Measurements from ENCODE around the gene PTPN1.
"Not testable (repeated sequence)": the region's sequence is repeated elsewhere in the genome, so short reads cannot be mapped to it uniquely, and the experiment has no call there.

Gene PTPN1

DNA sequence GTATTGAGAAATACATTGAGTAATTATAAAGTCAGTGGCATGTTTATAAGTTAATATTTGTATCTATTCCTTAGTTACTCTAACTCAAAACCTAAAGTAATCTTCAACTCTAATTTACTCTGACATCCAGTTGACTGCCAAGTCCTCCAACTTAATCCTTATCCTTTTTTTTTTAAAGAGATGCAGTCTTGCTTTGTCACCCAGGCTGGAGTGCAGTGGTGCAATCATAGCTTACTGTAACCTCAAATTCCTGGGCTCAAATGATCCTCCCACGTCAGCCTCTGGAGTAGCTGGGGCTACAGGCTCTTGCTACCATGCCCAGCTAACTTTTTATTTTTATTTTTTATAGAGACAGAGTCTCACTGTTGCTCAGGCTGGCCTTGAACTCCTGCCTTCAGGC lies 24.4 kb downstream of the PTPN1 start:
- no peak for DNase-seq

DNA sequence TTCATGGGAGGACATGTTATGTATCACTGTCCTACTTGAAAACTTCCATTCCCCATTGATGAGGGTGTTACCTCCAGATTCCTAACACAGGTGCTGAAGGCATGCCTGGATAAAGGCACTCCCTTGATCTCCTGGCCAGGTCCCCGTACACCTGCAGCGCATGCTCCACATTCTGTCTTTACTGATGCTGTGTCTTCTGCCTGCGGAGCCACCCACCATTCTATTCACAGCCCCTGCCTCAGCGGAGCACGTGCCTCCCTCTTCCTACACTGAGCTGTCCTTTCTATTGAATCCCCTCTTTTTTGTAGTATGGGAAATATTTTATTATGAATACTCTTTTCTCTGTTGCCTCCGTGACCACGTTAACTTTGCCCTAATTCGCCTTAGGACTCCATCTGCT lies 25.0 kb downstream of the PTPN1 start:
- DNase-seq, result no peak

DNA sequence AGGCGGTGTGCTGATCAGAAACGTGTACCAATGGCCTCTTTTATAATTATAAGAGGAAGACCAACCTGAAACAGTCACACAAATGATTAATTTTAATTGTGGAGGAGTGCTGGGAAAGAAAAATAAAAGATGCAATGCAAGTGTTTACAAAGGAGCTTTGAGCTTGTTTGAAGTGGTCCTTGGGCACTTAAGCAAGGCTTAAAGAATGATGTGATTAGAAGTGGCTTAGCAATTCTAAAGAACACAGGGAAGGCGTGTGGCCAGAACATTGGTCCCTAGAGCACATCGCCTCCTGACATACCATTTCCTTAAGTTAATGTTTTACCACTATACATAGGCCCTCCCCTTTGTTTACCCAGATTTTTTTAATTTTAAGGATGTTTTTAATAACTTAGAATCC lies 26.1 kb downstream of the PTPN1 start:
- DNase-seq, result no peak

DNA sequence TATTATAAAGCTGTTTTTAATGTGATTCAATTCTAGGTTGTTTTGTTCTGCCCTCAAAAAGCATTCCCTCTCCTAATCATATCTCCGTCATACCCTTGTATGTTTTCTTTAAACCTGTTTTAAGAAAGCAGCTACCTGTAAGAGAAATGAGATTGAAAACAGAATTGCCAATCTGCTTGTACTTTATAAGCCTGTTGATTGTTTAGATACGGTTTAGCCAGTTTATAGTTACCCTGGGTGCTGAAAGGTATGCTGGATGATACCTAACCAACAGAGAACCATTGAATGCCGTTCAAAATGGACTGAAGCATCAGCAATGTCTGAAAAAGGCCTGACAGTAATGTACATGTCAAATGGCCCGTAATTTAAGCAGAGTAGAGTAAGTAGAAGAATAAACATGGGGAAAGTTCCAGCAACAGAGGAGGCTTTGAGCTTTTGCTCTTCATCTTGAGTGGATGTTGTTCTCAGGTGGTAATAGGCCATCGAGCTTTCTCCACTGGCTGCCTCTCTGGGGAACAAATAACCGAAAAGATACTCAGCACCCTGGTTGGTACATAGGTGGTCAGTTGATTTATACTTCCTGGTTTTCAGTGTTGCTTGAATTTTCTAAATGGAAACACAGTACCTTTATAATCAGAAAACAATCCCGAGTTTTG lies 27.5 kb downstream of the PTPN1 start:
- DNase-seq, result no peak

DNA sequence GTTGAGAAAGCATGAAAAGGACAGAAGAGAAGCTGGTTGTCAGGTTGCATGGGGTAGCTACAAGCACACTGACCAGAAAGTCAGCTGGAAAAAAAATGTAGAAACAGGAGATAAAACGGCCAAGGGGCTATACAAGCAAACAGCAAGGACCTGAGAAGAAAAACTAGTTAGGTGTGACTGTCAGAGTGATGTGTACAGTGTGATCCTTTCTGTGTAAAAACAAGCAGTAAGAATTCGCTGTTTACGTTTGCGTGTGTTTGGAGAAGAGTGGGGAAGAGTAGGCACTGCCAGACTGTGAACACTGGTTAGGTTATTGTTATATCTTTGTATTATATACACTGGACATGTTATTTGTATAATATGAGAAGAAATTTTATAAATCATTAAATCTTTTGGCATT lies 28.1 kb downstream of the PTPN1 start:
- no peak for DNase-seq

DNA sequence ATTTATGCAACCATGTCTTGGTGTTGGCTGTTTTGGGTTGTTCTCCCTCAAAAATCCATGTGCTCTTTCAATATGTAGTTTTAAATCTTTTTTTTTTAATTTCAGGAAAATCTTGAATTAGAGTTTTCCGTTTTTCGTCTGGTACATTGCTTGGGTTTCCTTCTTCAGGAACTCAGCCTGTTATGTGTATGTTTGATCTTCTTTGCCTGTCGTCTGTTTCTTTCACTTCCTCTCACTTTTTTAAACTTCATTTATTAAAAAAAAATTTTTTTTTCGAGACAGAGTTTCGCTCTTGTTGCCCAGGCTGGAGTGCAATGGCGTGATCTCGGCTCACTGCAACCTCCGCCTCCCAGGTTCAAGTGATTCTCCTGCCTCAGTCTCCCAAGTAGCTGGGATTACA lies 29.6 kb downstream of the PTPN1 start:
- DNase-seq, result not testable (repeated sequence)

DNA sequence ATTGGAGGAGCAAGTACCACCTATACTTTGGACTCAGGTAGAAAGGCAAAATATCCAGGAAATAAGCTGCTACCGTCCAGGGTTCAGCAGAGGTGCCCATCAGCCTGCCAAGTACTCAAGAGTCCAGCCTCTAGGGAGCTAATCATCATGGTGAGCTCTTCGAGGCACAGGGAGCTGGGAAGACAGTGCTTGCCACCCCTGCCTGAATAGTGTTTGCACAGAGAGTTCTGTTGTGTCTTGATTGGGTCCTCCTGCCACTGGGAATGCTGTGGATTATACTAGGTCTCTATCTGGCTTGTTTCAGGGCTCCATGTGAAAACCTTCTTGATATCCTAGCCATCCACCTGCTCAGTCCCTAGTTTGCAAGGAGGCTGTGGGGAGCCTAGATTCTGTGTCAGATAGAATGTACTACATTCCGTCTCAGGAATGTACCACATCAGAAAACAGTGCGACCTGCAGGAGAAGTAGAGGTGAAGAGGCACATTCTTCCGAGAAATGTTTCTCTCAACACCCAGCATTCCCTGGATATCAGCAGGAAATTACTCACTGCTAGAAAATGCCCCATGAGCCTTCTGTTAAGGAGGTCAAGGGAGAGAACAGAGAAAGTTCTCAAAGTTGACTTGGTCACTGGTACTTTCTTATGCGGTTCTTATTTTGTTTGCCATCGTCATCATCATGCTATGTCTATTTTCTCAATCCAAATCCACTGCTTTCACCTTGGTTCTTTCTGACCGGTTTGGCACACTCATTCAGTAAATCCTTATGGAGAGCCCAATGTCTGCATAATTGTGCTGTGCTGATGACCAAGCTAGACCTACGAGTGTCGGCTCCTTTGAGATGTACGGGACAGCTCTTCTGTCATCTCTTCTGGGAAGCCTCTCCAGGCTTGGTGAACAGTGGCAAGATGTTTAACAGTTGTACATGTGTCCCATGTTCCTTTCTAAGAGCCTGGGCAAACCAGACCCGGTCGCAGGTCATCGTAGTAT lies 30.7 kb downstream of the PTPN1 start:
- DNase-seq, result no peak

DNA sequence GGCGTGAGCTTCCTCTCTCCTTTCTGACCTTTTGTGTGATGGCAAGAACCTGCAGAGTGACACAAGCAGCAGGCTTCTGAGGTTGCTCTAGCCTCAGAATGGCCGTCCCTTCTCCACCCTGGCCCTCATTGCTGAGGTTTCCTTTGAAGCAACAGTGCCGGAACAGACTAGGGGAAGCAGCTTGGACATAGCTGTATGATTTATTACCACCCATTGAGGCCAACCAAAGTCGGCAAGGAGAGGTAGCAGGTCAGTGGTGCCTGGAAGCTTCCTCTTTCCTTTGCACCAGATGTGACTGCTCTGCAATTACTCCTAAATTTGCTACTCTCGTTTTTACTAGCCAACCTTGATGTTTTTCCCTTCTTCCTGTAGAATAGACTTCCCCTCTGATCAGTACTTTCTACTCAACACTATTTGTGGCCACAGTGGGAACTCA lies 31.4 kb downstream of the PTPN1 start:
- DNase-seq, result no peak

DNA sequence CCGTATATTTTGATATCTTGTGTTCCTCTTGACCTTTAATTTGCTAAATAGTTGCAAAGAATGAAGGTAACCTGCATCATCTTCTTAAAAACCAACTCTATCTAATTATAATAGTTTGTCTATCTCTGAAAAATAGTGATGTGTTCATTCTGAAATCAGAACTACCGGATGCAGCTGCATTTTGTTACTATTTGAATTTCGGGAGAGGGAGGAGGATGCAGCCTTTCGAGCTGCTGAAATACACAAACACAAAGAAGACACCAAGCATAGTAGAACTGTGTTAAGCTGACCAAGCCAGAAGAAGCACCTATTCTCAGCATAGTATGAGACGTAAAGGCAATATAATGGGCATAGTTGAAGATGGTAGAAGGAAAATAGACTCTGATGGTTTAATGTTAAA lies 33.1 kb downstream of the PTPN1 start:
- no peak for DNase-seq

DNA sequence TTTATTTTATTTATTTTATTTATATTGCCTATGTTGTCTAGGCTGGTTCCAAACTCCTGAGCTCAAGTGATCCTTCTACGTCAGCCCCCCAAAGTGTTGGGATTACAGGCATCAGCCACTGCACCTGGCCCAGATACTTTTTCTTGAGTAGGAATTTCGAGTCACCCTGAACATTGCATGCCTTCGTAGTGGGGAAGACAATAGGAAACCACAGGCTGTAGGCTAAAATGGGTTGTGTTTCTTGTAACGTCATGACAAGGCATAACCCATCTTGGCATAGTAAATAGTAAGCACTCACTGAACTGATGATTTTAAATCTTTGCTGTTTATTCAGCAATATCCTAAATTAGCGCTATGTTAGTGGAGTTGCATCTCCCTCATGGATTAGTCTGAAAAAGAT lies 34.9 kb downstream of the PTPN1 start:
- no peak for DNase-seq

DNA sequence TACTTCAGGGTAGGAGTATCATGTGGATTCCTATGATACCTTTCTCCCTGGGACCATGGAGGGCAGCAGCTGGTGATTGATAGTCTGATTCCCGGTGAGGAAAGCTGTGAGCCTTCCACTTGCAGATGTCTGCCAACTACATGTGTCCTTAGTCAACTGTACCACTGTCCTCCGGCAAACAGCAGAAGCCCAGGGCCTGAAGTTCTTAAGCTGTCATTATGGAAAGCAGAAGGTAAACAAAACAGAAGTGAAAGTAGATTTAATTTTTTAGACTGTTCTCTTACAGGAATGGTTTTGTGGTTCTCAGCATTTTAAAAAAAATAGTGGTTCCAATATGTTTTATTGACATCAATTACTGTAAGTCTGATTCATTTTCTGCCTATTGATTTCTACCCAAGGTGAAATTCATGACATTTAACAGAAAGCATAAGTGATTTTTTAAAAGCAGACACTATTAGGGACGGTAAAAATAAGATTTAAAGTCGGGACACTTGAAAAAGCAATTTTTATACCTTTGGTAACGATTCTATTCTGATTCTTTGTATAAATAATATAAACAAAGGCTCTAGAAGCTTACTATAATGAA lies 36.6 kb downstream of the PTPN1 start:
- DNase-seq, result no peak

DNA sequence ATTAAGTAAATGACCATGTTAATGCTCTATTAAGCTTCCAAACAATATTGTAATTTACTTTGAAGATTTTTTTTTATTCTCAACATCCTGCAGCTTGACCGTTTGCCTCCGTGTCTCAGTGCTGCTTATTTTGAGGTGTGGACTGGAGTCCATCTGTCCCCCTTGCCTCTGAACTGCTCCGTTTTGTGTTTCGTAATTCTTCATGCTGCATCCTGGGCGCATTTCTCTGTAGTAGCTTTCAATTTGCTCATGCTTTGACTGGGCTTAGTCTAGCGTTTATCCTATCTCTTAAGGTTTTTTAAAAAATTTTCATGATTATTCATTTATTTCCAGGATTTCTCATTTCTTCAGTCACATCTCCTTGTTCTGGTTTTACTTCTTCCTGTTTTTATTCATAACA lies 37.8 kb downstream of the PTPN1 start:
- no peak for DNase-seq

DNA sequence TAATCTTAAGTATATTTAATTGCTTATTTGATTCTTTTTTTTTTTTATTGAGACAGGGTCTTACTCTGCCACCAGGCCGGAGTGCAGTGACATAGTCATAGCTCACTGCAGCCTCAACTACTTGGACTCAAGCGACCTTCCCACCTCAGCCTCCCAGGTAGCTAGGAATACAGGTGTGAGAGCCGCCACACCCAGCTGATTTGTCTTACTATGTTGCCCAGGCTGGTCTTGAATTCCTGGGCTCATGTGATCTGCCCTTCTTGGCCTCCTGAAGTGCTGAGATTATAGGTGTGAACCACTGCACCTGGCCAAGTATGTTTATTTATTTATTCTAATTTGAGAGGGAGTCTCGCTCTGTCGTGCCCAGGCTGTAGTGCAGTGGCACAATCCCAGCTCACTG lies 38.2 kb downstream of the PTPN1 start:
- no peak for DNase-seq

DNA sequence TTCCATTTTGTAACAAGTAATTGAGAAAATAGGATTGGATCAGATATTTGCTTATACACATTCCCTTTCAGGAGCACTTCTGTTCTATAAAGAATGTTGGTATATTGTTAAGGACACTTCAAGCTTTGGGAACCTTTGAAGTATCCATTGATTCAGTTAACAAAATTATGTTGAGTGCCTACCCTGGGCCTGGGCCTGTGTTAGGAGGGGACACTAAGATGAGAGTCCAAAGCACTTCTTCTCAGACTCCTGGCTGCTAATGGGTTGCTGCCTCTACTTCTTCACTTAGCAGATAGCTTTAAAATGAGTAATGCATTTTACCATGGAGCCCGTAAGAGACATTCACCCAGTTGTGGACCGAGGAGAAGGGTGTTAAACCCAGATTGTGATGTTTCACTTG lies 40.3 kb downstream of the PTPN1 start:
- DNase-seq, result no peak

DNA sequence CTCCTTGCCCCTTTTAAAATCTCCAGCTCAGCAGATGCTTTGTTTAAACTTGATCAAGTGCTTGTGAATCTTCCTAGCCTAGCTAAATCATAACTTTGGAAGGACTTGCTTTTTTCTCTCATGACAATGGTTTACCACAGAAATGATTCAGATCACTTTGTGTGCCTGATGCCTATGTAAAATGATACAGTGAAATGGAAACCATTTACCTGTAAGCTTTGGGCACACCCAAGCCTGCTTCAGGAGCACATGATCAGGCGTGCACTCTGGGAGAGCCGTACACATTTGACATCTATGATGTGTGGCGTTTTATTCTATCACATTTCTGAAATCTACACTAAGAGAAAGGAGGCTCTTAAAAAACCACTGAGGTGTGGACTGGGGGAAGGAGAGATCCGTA lies 41.1 kb downstream of the PTPN1 start:
- no peak for DNase-seq

DNA sequence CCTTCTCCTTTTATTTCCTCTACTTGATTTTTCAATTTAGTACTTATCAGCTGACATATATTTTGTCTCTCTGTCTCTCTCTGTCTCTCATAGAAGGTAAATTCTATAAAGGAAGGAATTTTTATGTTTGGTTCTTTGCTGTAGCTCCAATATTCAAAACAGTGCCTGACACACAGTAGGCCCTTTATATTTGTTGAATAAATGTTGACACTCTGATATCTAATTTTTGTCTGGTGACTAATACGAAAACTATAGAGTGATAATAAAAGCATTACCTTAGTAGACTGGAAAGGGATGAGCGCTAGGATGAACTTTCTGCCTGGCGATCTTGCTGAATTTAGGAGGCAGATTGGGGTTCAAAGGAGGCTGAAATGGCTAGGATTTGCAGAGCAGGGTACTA lies 42.8 kb downstream of the PTPN1 start:
- no peak for DNase-seq

DNA sequence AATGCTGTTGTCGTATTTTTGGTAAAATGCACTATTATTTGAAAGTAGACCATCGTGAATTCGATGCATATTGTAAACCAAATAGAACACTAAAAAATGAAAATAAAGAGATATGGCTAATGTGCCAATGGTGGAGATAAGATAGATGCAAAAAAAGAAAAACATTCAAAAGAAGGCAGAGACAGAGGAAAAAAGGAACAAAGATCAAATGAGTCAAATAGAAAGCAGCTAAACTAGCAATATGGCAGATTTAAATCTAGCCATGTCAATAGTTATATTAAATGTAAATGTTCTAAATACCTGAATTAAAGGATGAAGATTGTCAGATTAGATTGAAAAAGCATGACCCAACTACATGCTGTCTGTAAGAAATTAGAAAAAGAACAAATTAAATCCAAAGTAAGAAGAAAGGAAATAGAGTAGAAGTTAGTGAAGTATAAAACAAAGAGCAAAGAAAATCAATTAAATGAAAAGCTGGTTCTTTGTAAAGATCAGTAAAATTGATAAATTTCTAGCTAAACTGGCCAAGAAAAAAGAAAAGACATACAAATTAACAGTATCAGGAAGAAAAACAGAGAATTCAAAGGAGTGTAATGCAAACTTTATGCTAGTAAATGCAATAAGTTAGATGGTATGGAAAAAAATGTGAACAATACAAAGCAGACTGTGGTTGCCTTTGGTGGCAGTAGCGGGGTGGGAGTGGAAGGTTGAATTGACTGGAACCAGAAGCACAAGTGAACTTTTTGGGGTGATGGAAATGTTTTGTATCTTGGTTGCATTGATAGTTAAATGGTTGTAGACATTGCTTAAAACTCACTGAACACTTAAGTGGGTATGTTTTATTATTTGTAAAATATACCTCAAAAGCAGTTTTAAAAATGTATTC lies 44.8 kb downstream of the PTPN1 start:
- no peak for DNase-seq

DNA sequence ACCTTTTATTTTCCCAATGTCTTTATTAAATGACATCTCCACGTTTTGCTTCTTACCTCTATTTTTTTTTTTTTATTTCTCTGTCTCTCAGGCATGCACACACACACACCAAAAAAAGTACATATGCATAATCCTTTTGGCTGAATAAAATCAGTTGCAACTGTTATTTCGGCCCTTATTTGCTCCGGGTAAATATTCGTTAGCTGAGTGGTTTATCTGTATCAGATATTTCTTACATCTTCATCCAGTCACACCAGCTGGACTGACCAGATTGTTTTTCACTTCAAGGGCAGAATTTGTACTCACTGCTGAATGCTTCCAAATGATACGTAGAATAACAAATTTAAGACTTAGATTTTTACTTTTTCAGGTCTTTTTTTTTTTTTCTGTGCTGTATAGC lies 45.5 kb downstream of the PTPN1 start:
- DNase-seq, result no peak

DNA sequence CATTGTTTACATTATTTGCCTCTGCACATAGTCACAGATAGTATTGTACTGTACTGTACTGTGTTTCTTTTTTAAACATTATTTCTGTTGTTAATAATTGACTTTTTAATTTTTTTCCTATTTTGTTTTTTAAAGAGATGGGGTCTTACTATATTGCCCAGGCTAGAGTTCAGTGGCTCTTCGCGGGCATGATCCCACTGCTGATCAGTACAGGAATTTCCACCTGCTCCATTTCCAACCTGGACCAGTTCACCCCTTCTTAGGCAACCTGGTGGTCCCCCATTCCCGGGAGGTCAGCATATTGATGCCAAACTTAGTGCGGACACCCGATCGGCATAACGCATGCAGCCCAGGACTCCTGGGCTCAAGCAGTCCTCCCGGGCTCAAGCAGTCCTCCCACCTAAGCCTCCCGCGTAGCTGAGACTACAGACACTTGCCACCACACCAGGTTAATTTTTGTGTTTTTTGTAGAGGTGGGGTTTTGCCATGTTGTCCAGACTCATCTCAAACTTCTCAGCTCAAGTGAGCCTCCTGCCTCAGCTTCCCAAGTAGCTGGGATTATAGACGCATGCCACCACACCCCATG lies 47.5 kb downstream of the PTPN1 start:
- no peak for DNase-seq

DNA sequence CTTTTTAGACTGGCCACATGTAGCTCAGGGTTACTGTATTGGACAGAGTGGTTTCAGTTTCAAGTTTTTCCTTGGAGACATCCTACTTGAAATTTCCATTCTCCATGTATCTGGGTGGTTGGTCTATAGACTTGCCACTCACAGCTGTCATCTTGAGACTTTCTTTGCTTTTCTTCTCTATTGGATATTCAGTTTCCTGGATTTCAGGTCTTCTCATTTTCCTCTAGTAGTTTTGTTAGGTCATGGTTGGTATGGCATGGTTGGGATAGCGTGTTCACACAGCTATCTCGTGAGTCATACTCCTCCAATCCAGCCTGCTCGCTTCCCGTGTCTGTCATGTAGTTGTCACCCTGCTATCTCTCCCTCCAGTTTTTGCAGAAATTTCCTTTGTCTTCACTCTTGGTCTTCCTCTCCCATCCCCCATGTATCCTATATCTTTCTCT lies 48.3 kb downstream of the PTPN1 start:
- DNase-seq, result no peak

DNA sequence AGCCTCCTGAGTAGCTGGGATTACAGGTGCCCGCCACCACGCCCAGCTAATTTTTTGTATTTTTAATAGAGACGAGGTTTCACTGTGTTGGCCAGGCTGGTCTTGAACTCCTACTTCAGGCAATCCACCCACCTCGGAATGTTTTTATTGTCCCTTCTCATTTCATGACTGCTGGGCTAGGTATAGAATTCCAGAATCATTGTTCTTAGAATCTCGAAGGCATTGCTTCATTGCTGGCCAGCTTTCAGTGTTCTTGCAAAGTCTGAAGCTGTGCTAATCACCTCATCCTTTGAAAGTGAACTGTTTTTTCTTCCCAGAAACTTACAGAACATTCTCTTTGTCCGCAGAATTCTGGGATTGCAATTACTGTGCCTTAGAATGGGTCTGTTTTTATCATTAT lies 49.0 kb downstream of the PTPN1 start:
- no peak for DNase-seq

DNA sequence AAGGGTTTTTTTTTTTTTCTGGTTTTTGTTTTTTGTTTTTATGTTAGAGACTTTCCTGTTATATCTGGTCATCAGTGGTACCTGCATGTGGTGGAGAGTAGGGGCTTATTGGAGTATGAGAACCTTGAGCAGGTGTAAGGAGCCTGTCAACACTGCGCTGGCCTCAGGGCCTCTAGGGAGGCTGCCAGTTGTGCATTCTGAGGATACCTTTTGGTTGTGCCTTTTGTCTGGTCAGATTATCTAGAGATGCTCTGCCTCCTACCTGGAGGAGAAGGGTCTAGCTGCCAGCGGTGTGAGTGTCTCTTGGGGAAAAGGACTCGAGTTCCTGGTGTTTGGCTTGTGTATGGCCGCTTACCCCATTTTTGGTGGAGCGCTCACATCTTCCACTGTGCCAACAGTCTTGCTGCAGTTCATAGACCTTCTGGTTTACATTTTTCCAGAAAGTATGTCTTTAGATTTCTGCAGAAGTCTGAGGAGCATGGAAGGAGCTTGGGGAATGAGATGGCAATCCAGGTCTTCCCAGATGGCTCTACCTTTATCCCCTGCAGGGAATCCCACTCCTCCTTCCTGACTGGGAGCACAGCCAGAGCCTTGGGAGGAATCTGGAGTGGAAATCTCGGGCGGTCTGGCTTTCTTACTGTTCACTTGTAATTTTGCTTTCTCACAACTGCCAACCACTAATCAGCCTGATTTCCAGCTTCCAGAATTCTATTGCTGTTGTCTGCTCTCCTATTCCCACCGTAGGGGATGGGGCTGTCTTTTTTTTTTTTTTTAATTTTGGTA lies 49.9 kb downstream of the PTPN1 start:
- no peak for DNase-seq

All from hippocampal formation (tissue), 2 donors.